A549 (cell line): ENCODE measurements around the gene CEACAM1.

Source experiments
- CHD2 ChIP-seq: fragments of 150-350 bp; IDR thresholded peaks from 2 replicates; pipeline ENCODE4 v1.6.1; 2014; ENCODE audit warnings: low read length; ENCODE audit not compliant: partially characterized antibody
- CTCF ChIP-seq: fragments of >200 bp; sonication (Bioruptor Twin); formaldehyde crosslinking; IDR thresholded peaks from 3 replicates; pipeline ENCODE4 v1.5.1; 2016
- EP300 ChIP-seq, 2 experiments: fragments of >200 bp; sonication (Bioruptor Twin); formaldehyde crosslinking; IDR thresholded peaks; 2 replicates in 1 of 2; 3 replicates in 1 of 2; pipeline ENCODE4 v1.6.1; 2016 to 2017
- GATA3 ChIP-seq: IDR thresholded peaks from 2 replicates; pipeline ENCODE4 v1.6.1; 2012; ENCODE audit warnings: borderline replicate concordance
- HDAC2 ChIP-seq: fragments of 200-600 bp; sonication (generic); IDR thresholded peaks from 2 replicates; pipeline ENCODE4 v1.6.1; 2016
- JUN ChIP-seq, 2 experiments: fragments of >200 bp; sonication (Bioruptor Twin); formaldehyde crosslinking; IDR thresholded peaks; 2 replicates in 1 of 2; 3 replicates in 1 of 2; pipeline ENCODE4 v1.6.1; 2016 to 2017
- KDM1A ChIP-seq: fragments of 200-600 bp; sonication (generic); IDR thresholded peaks from 2 replicates; pipeline ENCODE4 v1.6.1; 2016; ENCODE audit warnings: low read depth, mild to moderate bottlenecking
- KDM5A ChIP-seq: fragments of 200-600 bp; sonication (generic); IDR thresholded peaks from 2 replicates; pipeline ENCODE4 v1.6.1; 2016; ENCODE audit warnings: antibody characterized with exemption, mild to moderate bottlenecking
- POLR2A ChIP-seq: IDR thresholded peaks from 2 replicates; pipeline ENCODE4 v1.6.1; 2012; ENCODE audit warnings: mild to moderate bottlenecking, low read length
- ZC3H11A ChIP-seq: fragments of 450-650 bp; IDR thresholded peaks from 2 replicates; pipeline ENCODE4 v1.6.1; 2014; ENCODE audit warnings: antibody characterized with exemption, mild to moderate bottlenecking
- TF ChIP-seq, protein P1 (sequence below): IDR thresholded peaks from 2 replicates; pipeline ENCODE4 v1.6.1; 2012

GRCh38 chr19:42514449-42514848 lies 13.8 kb downstream of the CEACAM1 start:
- TF ChIP-seq JUN (IDR thresholded peaks at IDR 0.05) (no peak), CTCF (no peak), GATA3 (no peak), KDM5A (no peak), POLR2A (no peak), ZC3H11A (no peak), CHD2 (no peak), EP300 (IDR thresholded peaks at IDR 0.05) (no peak), HDAC2 (no peak), KDM1A (no peak)
- TF ChIP-seq, protein P1, sequence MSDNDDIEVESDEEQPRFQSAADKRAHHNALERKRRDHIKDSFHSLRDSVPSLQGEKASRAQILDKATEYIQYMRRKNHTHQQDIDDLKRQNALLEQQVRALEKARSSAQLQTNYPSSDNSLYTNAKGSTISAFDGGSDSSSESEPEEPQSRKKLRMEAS, result no peak
